DOHH2 (cell line): ENCODE measurements around the gene TRAPPC4.

Experiments
- H3F3A ChIP-seq: fragments of 200-600 bp; sonication (generic), shearing (Covaris generic); 2 replicates; pipeline ENCODE4 v1.6.0; 2016; ENCODE audit warnings: antibody characterized with exemption, mild to moderate bottlenecking; ENCODE audit not compliant: control insufficient read depth, insufficient read depth
- H3K27ac ChIP-seq: fragments of 200-600 bp; sonication (generic); 2 replicates; pipeline ENCODE4 v1.5.1; 2014; ENCODE audit warnings: low read depth, mild to moderate bottlenecking, low read length, moderate library complexity
- H3K27me3 ChIP-seq: fragments of 200-600 bp; sonication (generic); 2 replicates; pipeline ENCODE4 v1.6.1; 2014; ENCODE audit warnings: mild to moderate bottlenecking, low read length, mixed read lengths; ENCODE audit not compliant: control insufficient read depth
- H3K36me3 ChIP-seq: fragments of 200-600 bp; sonication (generic); 2 replicates; pipeline ENCODE4 v1.6.1; 2014; ENCODE audit warnings: mild to moderate bottlenecking, low read length, moderate library complexity, mixed read lengths; ENCODE audit not compliant: control insufficient read depth
- H3K4me1 ChIP-seq: fragments of 200-600 bp; sonication (generic); 2 replicates; pipeline ENCODE4 v1.6.1; 2014; ENCODE audit warnings: mild to moderate bottlenecking, low read length, mixed read lengths; ENCODE audit not compliant: control insufficient read depth
- H3K4me2 ChIP-seq: fragments of 200-600 bp; sonication (generic); 2 replicates; pipeline ENCODE4 v1.6.0; 2014; ENCODE audit warnings: mild to moderate bottlenecking, low read length, moderate library complexity
- H3K4me3 ChIP-seq: fragments of 200-600 bp; sonication (generic); 2 replicates; pipeline ENCODE4 v1.5.1; 2014; ENCODE audit warnings: mild to moderate bottlenecking, low read length, mixed read lengths
- H3K79me2 ChIP-seq: fragments of 200-600 bp; sonication (generic); 2 replicates; pipeline ENCODE4 v1.6.1; 2014; ENCODE audit warnings: mild to moderate bottlenecking, low read length, mixed read lengths; ENCODE audit not compliant: control insufficient read depth
- H3K9me2 ChIP-seq: fragments of 200-600 bp; sonication (generic); replicated peaks from 2 replicates; pipeline ENCODE4 v1.6.1; 2014; ENCODE audit warnings: mild to moderate bottlenecking, low read length, mixed read lengths; ENCODE audit not compliant: control insufficient read depth
- H3K9me3 ChIP-seq: fragments of 200-600 bp; sonication (generic); 2 replicates; pipeline ENCODE4 v1.6.1; 2014; ENCODE audit warnings: antibody characterized with exemption, low read length, mixed read lengths; ENCODE audit not compliant: control insufficient read depth, insufficient read depth
- H4K20me1 ChIP-seq: fragments of 200-600 bp; sonication (generic); 2 replicates; pipeline ENCODE4 v1.6.0; 2014; ENCODE audit warnings: low read depth, mild to moderate bottlenecking, antibody characterized with exemption, low read length, moderate library complexity; ENCODE audit not compliant: control insufficient read depth, insufficient read depth
- EZH2phosphoT487 ChIP-seq: fragments of 200-600 bp; sonication (generic); IDR thresholded peaks from 2 replicates; pipeline ENCODE4 v1.6.1; 2017; ENCODE audit warnings: borderline replicate concordance, mild to moderate bottlenecking, antibody characterized with exemption, low read length, moderate library complexity, mixed read lengths
- TF ChIP-seq, protein P1 (sequence below): fragments of 200-600 bp; sonication (generic); IDR thresholded peaks from one replicate; pipeline ENCODE4 v1.5.1; 2014; ENCODE audit warnings: antibody characterized with exemption, mild to moderate bottlenecking, low read depth, low read length; ENCODE audit not compliant: poor library complexity, severe bottlenecking

Gene TRAPPC4

GRCh38 chr11:118997627-118998387, 20.8 kb upstream of the TRAPPC4 start, which contains the start of gene CENATAC:
CENATAC (plus strand) TSS chr11:118998138; CDS start chr11:118998198, 60 bp downstream.
- Histone ChIP-seq H3K4me1 (peaks cover 23% of the 10 kb centered on the region), H3K9me3 (no peaks in the 10 kb centered on the region), H3K9me2 (no peaks in the 10 kb centered on the region), H3K4me2 (peak within 1 kb of the TSS; percentile 94), H3K27ac (peak within 1 kb of the TSS; percentile 45), H3K36me3 (peaks cover 52% of the 10 kb centered on the region), H3K27me3 (no peaks in the 10 kb centered on the region), H3K79me2 (peaks cover 50% of the 10 kb centered on the region), H4K20me1 (no peaks in the 10 kb centered on the region), H3F3A (no peaks in the 10 kb centered on the region), H3K4me3 (peak within 1 kb of the TSS; percentile 83)
- TF ChIP-seq, protein P1, sequence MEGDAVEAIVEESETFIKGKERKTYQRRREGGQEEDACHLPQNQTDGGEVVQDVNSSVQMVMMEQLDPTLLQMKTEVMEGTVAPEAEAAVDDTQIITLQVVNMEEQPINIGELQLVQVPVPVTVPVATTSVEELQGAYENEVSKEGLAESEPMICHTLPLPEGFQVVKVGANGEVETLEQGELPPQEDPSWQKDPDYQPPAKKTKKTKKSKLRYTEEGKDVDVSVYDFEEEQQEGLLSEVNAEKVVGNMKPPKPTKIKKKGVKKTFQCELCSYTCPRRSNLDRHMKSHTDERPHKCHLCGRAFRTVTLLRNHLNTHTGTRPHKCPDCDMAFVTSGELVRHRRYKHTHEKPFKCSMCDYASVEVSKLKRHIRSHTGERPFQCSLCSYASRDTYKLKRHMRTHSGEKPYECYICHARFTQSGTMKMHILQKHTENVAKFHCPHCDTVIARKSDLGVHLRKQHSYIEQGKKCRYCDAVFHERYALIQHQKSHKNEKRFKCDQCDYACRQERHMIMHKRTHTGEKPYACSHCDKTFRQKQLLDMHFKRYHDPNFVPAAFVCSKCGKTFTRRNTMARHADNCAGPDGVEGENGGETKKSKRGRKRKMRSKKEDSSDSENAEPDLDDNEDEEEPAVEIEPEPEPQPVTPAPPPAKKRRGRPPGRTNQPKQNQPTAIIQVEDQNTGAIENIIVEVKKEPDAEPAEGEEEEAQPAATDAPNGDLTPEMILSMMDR, result no peak
- no peak for TF ChIP-seq EZH2phosphoT487

GRCh38 chr11:118998388-118998717, 20.2 kb upstream of the TRAPPC4 start:
- Histone ChIP-seq H3K4me3 (peak overlapping the region; percentile 83), H3K9me2 (no peaks in the 10 kb centered on the region), H3K27ac (0 out of 2 replicates have a peak overlapping the region, but pooled peaks have one; percentile 10), H3K4me1 (peaks cover 23% of the 10 kb centered on the region), H3F3A (no peaks in the 10 kb centered on the region), H3K79me2 (peaks cover 50% of the 10 kb centered on the region), H4K20me1 (no peaks in the 10 kb centered on the region), H3K9me3 (no peaks in the 10 kb centered on the region), H3K4me2 (peak overlapping the region; percentile 94), H3K36me3 (peaks cover 57% of the 10 kb centered on the region), H3K27me3 (no peaks in the 10 kb centered on the region)
- TF ChIP-seq EZH2phosphoT487, result no peak
- TF ChIP-seq, protein P1, result no peak

DNA sequence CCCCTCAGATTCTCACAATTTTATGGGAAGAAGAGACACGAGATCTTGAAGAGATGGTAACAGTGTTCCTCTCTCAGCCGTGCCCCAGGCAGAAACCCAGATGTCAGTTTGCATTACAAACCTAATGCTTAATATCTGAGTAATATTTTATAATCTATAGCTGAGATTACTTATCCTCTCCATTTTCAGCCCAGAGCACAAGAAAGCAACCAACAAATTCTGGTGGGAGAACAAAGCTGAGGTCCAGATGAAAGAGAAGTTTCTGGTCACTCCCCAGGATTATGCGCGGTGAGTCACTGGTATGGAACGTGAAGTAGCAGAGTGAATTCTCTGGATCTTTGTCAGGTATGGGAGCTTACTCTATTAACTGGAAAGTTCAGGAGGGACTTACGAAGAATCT, 19.7 kb upstream of the TRAPPC4 start:
- Histone ChIP-seq H4K20me1 (no peaks in the 10 kb centered on the region), H3K9me3 (no peaks in the 10 kb centered on the region), H3K27me3 (no peaks in the 10 kb centered on the region), H3F3A (no peaks in the 10 kb centered on the region), H3K9me2 (no peaks in the 10 kb centered on the region), H3K4me1 (peaks cover 23% of the 10 kb centered on the region), H3K36me3 (peaks cover 57% of the 10 kb centered on the region), H3K79me2 (peaks cover 50% of the 10 kb centered on the region), H3K4me3 (peak overlapping the region; percentile 83), H3K4me2 (peak overlapping the region; percentile 94), H3K27ac (no peak overlapping the region)
- no peak for TF ChIP-seq EZH2phosphoT487
- TF ChIP-seq, protein P1, result no peak
